GM12878 (cell line): Measurements from ENCODE around the gene ACYP2. TPM values are rescaled to one million over a fixed set of nuclear protein-coding genes. Genes with fewer than 3 reads are reported as not detected.

ENCODE experiments used
- ATAC-seq: fragments of 200-7000 bp; cut with Tn5 transposase; 3 replicates; pipeline ENCODE4 v1.9.1; 2020; ENCODE audit warnings: mild to moderate bottlenecking, moderate library complexity
- BruUV-seq: library from RNA; stranded (reverse); fragments of 400-500 nt; replicated peaks from 2 replicates; lab custom pipeline; 2021; lab: Mats Ljungman, UMichigan
- CTCF ChIA-PET: fragments of 300-600 bp; sonication (Branson Sonifier 250); formaldehyde crosslinking; extraction: SDS; loops from one replicate; lab custom pipeline; 2021; ENCODE audit warnings: inconsistent platforms; lab: Yijun Ruan, JAX
- POLR2A ChIA-PET: fragments of 350-600 bp; formaldehyde crosslinking; extraction: SDS; loops from one replicate; lab custom pipeline; 2021; ENCODE audit warnings: inconsistent platforms; lab: Charles Lee
- RAD21 ChIA-PET: fragments of 300-600 bp; sonication (Branson Sonifier 250); formaldehyde crosslinking; loops from one replicate; lab custom pipeline; 2023; ENCODE audit warnings: antibody characterized with exemption; ENCODE audit not compliant: unreplicated experiment; lab: Charles Lee
- SMC1A ChIA-PET: fragments of 300-600 bp; sonication (Branson Sonifier 250); formaldehyde crosslinking; loops from one replicate; lab custom pipeline; 2023; ENCODE audit not compliant: unreplicated experiment, uncharacterized antibody; lab: Charles Lee
- DNase-seq: peaks from one replicate; pipeline ENCODE4 v3.0.0-alpha.2; 2011; ENCODE audit warnings: low read depth, low spot score
- FAIRE-seq: peaks from 3 replicates; lab custom pipeline; 2011; peaks lifted over from hg19 to GRCh38; lab: Jason Lieb, UNC
- H2AFZ ChIP-seq: 2 replicates; pipeline ENCODE4 v1.6.0; 2011; ENCODE audit warnings: low read depth, low read length, control low read depth; ENCODE audit not compliant: control insufficient read depth
- H3K27ac ChIP-seq: 2 replicates; pipeline ENCODE4 v1.5.1; 2011; ENCODE audit warnings: control low read depth; ENCODE audit not compliant: control insufficient read depth, insufficient read depth
- H3K27me3 ChIP-seq, 2 experiments: replicated peaks in 1 of 2; 2 replicates each; pipeline versions ENCODE4 v1.6.0 to v1.6.1; 2011; ENCODE audit warnings: low read length in 1 of 2; ENCODE audit not compliant: control insufficient read depth in 2 of 2, insufficient read depth in 2 of 2
- H3K36me3 ChIP-seq, 2 experiments: 2 replicates each; pipeline ENCODE4 v1.5.1; 2011; ENCODE audit warnings: low read length in 1 of 2; ENCODE audit not compliant: control insufficient read depth in 2 of 2, insufficient read depth in 2 of 2
- H3K4me1 ChIP-seq: 2 replicates; pipeline ENCODE4 v1.6.1; 2011; ENCODE audit warnings: mild to moderate bottlenecking, low read length, moderate library complexity, mixed read lengths; ENCODE audit not compliant: control insufficient read depth, insufficient read depth
- H3K4me2 ChIP-seq: 2 replicates; pipeline ENCODE4 v1.6.0; 2011; ENCODE audit warnings: control low read depth; ENCODE audit not compliant: control insufficient read depth, insufficient read depth
- H3K4me3 ChIP-seq: fragments of 200-600 bp; sonication (generic); 2 replicates; pipeline ENCODE4 v1.5.1; 2016
- H3K79me2 ChIP-seq: 2 replicates; pipeline ENCODE4 v1.6.0; 2011; ENCODE audit warnings: low read length; ENCODE audit not compliant: control insufficient read depth, insufficient read depth
- H3K9ac ChIP-seq: 2 replicates; pipeline ENCODE4 v1.8.0; 2011; ENCODE audit warnings: low read length, control low read depth, mixed read lengths; ENCODE audit not compliant: control insufficient read depth, insufficient read depth
- H3K9me3 ChIP-seq: replicated peaks from 3 replicates; pipeline ENCODE4 v1.5.1; 2011; ENCODE audit warnings: mild to moderate bottlenecking, low read length; ENCODE audit not compliant: control insufficient read depth, insufficient read depth
- H4K20me1 ChIP-seq: 2 replicates; pipeline ENCODE4 v1.6.0; 2011; ENCODE audit not compliant: control insufficient read depth, insufficient read depth
- ATF3 ChIP-seq: IDR thresholded peaks from 2 replicates; pipeline ENCODE4 v1.6.1; 2011; ENCODE audit warnings: low read depth, mild to moderate bottlenecking, low read length, moderate library complexity, borderline replicate concordance; ENCODE audit errors: extremely low read depth
- GATAD2B ChIP-seq: fragments of 450-650 bp; conservative IDR thresholded peaks from 2 replicates; pipeline ENCODE4 v1.6.1; 2017; ENCODE audit warnings: low read depth, mild to moderate bottlenecking, moderate library complexity
- HDAC2 ChIP-seq: fragments of 200-600 bp; sonication (generic); IDR thresholded peaks from 2 replicates; pipeline ENCODE4 v1.6.1; 2017
- MAX ChIP-seq: IDR thresholded peaks from 2 replicates; pipeline ENCODE4 v1.6.1; 2012; ENCODE audit warnings: low read depth, low read length, improper control_type of control experiment
- NFIC ChIP-seq: IDR thresholded peaks from 2 replicates; pipeline ENCODE4 v1.6.1; 2012; ENCODE audit warnings: low read depth, mild to moderate bottlenecking, inconsistent platforms, low read length, moderate library complexity
- NR2C1 ChIP-seq: fragments of 450-650 bp; IDR thresholded peaks from 2 replicates; pipeline ENCODE4 v1.6.1; 2017; ENCODE audit warnings: antibody characterized with exemption, mild to moderate bottlenecking, moderate library complexity
- NRF1 ChIP-seq: conservative IDR thresholded peaks from 2 replicates; pipeline ENCODE4 v1.6.1; 2011; ENCODE audit warnings: mild to moderate bottlenecking, low read depth, low read length, improper control_type of control experiment
- SIX5 ChIP-seq: IDR thresholded peaks from 2 replicates; pipeline ENCODE4 v1.6.1; 2011; ENCODE audit warnings: mild to moderate bottlenecking, low read depth, low read length, moderate library complexity; ENCODE audit not compliant: severe bottlenecking
- SREBF2 ChIP-seq: IDR thresholded peaks from 2 replicates; pipeline ENCODE4 v1.6.1; 2012; ENCODE audit warnings: mild to moderate bottlenecking, low read length
- SUZ12 ChIP-seq: fragments of 200-600 bp; sonication (generic); IDR thresholded peaks from one replicate; pipeline ENCODE4 v1.6.1; 2018; ENCODE audit warnings: antibody characterized with exemption, mild to moderate bottlenecking; ENCODE audit not compliant: unreplicated experiment
- TBL1XR1 ChIP-seq: IDR thresholded peaks from 2 replicates; pipeline ENCODE4 v1.6.1; 2012; ENCODE audit warnings: low read depth, low read length, improper control_type of control experiment
- ZBED1 ChIP-seq: IDR thresholded peaks from 2 replicates; pipeline ENCODE4 v1.6.1; 2016; ENCODE audit warnings: borderline replicate concordance
- ZNF384 ChIP-seq: IDR thresholded peaks from 2 replicates; pipeline ENCODE4 v1.6.1; 2012; ENCODE audit warnings: low read depth, mild to moderate bottlenecking, low read length, improper control_type of control experiment, borderline replicate concordance
- WGBS: methylation state at CpG from one replicate; pipeline ENCODE4 v1.1.6; 2016; ENCODE audit warnings: low lambda C conversion rate; ENCODE audit not compliant: insufficient replicate concordance, insufficient coverage; ENCODE audit errors: missing lambda C conversion rate; 5-methylcytosine and 5-hydroxymethylcytosine counted together
- in situ Hi-C: fragments of 300-500 bp; cut with MboI; formaldehyde crosslinking; loops from 9 replicates; pipeline ENCODE4 v1.14.3; 2018; ENCODE audit warnings: mixed read lengths
- intact Hi-C: fragments of 100-400 bp; cut with micrococcal nuclease; formaldehyde crosslinking; loops from one replicate; pipeline ENCODE4 v1.14.2; 2022; ENCODE audit not compliant: unreplicated experiment
- polyA plus RNA-seq, 11 experiments: library from polyadenylated mRNA; depleted of rRNA in 4 of 11; unstranded in 6 of 11; stranded (reverse) in 5 of 11; fragments of >200 nt; fragmentation: Nextera tagmentation in 4 of 11; fragmentation: Illumina TruSeq in 1 of 11; extraction: Ambion mirVana in 4 of 11; extraction: Trizol in 1 of 11; gene quantifications; 1 replicate in 1 of 11; 2 replicates in 10 of 11; pipeline versions ENCODE4 v1.2.1 to v1.2.3, GENCODE V29; 2011 to 2016; ENCODE audit warnings: inconsistent platforms in 2 of 11, missing spikeins in 2 of 11, low read depth in 1 of 11
- total RNA-seq, 4 experiments: library from RNA; depleted of rRNA in 3 of 4; stranded (reverse); fragments of >200 nt in 3 of 4; fragmentation: Illumina TruSeq in 1 of 4; extraction: Trizol in 1 of 4; gene quantifications; 2 replicates each; pipeline versions ENCODE4 v1.2.1 to v1.2.3, GENCODE V29; 2013 to 2021

Gene ACYP2
- total and polyA plus RNA-seq, 10 of the 15 experiments (the other 5 are each of a cell fraction or from before 2014, with no cell fraction given), result 4.2 to 16.3 (median 9.0) TPM

- H3K4me2 ChIP-seq, result no peak overlapping the region
- intact Hi-C loops, result no loop called here
- H3K4me3 ChIP-seq, result no peak overlapping the region
- H3K9ac ChIP-seq, result no peak overlapping the region
- no TSS peak for BruUV-seq
- in situ Hi-C loops, result no loop called here
- no peak overlapping the region for H3K27ac ChIP-seq
- H2AFZ ChIP-seq, result no peak overlapping the region
- DNase-seq (no peak), FAIRE-seq (no peak), ATAC-seq (no peak)
- no peaks in the 10 kb centered on the region for H3K27me3 ChIP-seq
- H4K20me1 ChIP-seq, result no peaks in the 10 kb centered on the region
- WGBS, result 81% methylated on average over 2 of the region's 2 CpGs
- SMC1A ChIA-PET, result no interaction called here
- H3K79me2 ChIP-seq, result no peaks in the 10 kb centered on the region
- no peaks in the 10 kb centered on the region for H3K36me3 ChIP-seq
- RAD21 ChIA-PET, result no interaction called here
- POLR2A ChIA-PET, result no interaction called here
- CTCF ChIA-PET, result no interaction called here
- no peaks in the 10 kb centered on the region for H3K9me3 ChIP-seq
- H3K4me1 ChIP-seq, result no peaks in the 10 kb centered on the region
- no peak for TF ChIP-seq HDAC2
- no peak for TF ChIP-seq MAX
- no peak for TF ChIP-seq ATF3
- no peak for TF ChIP-seq NR2C1
- no peak for TF ChIP-seq ZBED1
- no peak for TF ChIP-seq SIX5
- no peak for TF ChIP-seq SUZ12
- TF ChIP-seq SREBF2, result no peak
- TF ChIP-seq TBL1XR1, result no peak
- TF ChIP-seq NRF1, result no peak
- no peak for TF ChIP-seq NFIC
- no peak for TF ChIP-seq GATAD2B
- no peak for TF ChIP-seq ZNF384
These were observed 74.1 kb downstream of the ACYP2 start for GRCh38 chr2:54189539-54189938.
